ENCODE measurements around the gene ITGA2B. TPM values are rescaled to one million over a fixed set of nuclear protein-coding genes. Genes with fewer than 3 reads are reported as not detected.

Gene ITGA2B
- total and polyA plus RNA-seq, 2 of the 4 experiments (the other 2 are of a cell fraction) = under 0.01 to 0.26 TPM

DNA sequence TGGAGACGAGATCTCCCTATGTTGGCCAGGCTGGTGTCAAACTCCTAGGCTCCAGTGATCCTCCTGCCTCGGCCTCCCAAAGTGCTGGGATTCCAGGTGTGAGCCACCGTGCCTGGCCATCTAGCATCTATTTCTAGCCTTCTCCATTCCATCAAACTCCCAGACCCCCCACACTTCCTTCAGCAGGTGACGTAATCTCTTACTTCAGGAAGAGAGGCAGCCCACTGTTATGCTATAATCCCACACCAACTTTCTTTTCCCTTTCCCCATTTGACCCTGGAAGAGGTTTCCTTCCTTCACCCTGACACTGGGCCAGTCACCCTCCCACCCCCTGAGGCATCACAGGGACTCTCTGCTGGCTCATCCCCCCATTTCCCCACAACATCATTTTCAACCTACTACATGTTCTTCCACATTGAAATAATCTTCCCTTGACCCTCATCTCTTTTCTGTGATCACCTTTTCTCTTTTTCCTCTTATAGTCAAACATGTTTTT, 7.6 kb downstream of the ITGA2B start:
- intact Hi-C loops (cut with micrococcal nuclease) (no loop called here), in situ Hi-C loops (cut with MboI; ENCODE audit: low sequenced_read_pairs) (no loop called here), dilution Hi-C loops (cut with HindIII; ENCODE audit: low sequenced_read_pairs, unreplicated experiment) (no loop called here)
- Histone ChIP-seq H3K4me1 (ENCODE audit: control insufficient read depth, insufficient read depth, low read length) (peaks cover 2% of the 10 kb centered on the region; the same call in 1 of the 2 replicates), H3K4ac (ENCODE audit: low read depth, low read length) (no peak overlapping the region), H3K4me3 (ENCODE audit: insufficient read depth, low read depth, low read length) (no peak overlapping the region), H3K27ac (ENCODE audit: insufficient read depth, low read length) (no peak overlapping the region), H3K9me1 (ENCODE audit: insufficient read depth, low read length) (no peaks in the 10 kb centered on the region), H2BK15ac (ENCODE audit: low read depth, low read length) (no peak overlapping the region), H3K23ac (ENCODE audit: low read depth, low read length) (no peak overlapping the region), H4K5ac (ENCODE audit: low read depth, low read length) (no peak overlapping the region), H3K18ac (ENCODE audit: low read depth, low read length) (no peak overlapping the region), H4K20me1 (ENCODE audit: insufficient read depth, low read length) (0 out of 2 replicates have a peak, but pooled peaks cover 3% of the 10 kb centered on the region), H2AK9ac (replicated peaks; ENCODE audit: low read depth, low read length, poor library complexity) (no peak overlapping the region), H2BK120ac (ENCODE audit: low read depth, low read length) (no peak overlapping the region), H2BK20ac (ENCODE audit: low read depth, low read length) (no peak overlapping the region), H3K4me2 (ENCODE audit: low read depth, low read length) (no peak overlapping the region), H4K8ac (ENCODE audit: low read depth in 2 of 2, low read length in 2 of 2) (no peak overlapping the region), H3K79me1 (ENCODE audit: low read depth in 1 of 2, low read length in 2 of 2) (no peaks in the 10 kb centered on the region), H3K14ac (replicated peaks; ENCODE audit: low read depth, low read length) (no peak overlapping the region), H3K36me3 (ENCODE audit: control insufficient read depth, insufficient read depth, low read length) (no peaks in the 10 kb centered on the region), H4K91ac (ENCODE audit: insufficient read depth, low read depth, low read length) (no peak overlapping the region), H2AFZ (replicated peaks; ENCODE audit: low read length, poor library complexity) (no peak overlapping the region), H2BK5ac (ENCODE audit: low read depth, low read length, poor library complexity, severe bottlenecking) (no peak overlapping the region), H3K9ac (ENCODE audit: low read depth, low read length) (no peak overlapping the region), H2AK5ac (ENCODE audit: low read depth, low read length) (no peak overlapping the region), H3K9me3 (ENCODE audit: control insufficient read depth, insufficient read depth, low read length) (no peaks in the 10 kb centered on the region; the same call in 1 of the 2 replicates), H3K56ac (ENCODE audit: extremely low read depth, insufficient read depth, low read length) (no peak overlapping the region), H3K27me3 (ENCODE audit: control insufficient read depth, insufficient read depth, low read length) (peaks cover 36% of the 10 kb centered on the region)
- ChIA-PET CTCF (no interaction called here), POLR2A (ENCODE audit: unreplicated experiment) (no interaction called here)
- no peak for DNase-seq
- no peak for ATAC-seq (ENCODE audit: low read depth)
- no peak for TF ChIP-seq MXI1 (IDR thresholded peaks at IDR 0.05; ENCODE audit: borderline replicate concordance, low read depth, low read length)
- no peak for TF ChIP-seq CEBPB (IDR thresholded peaks at IDR 0.05; ENCODE audit: low read depth, low read length)
- TF ChIP-seq BHLHE40 (IDR thresholded peaks at IDR 0.05; ENCODE audit: low read depth, low read length) = no peak
- no peak for TF ChIP-seq CTCF (conservative IDR thresholded peaks at IDR 0.05; ENCODE audit: low read depth, low read length)
- TF ChIP-seq MAFK (IDR thresholded peaks at IDR 0.05; ENCODE audit: low read depth, low read length) = no peak
- TF ChIP-seq RFX5 (IDR thresholded peaks at IDR 0.05; ENCODE audit: low read depth, low read length) = no peak
- TF ChIP-seq USF2 (IDR thresholded peaks at IDR 0.05; ENCODE audit: low read depth, low read length) = no peak
- no peak for TF ChIP-seq ELK1 (IDR thresholded peaks at IDR 0.05; ENCODE audit: borderline replicate concordance, low read depth, low read length)
- no peak for TF ChIP-seq FOS (IDR thresholded peaks at IDR 0.05; ENCODE audit: low read depth, low read length)
- no peak for TF ChIP-seq RCOR1 (IDR thresholded peaks at IDR 0.05; ENCODE audit: insufficient replicate concordance, low read length)
- TF ChIP-seq CHD1 (IDR thresholded peaks at IDR 0.05; ENCODE audit: low read depth, low read length) = no peak
- no TSS peak for BruUV-seq (replicated peaks)
- 87% methylated on average over 3 of the region's 4 CpGs; no CpG with 5 or more reads in 1 of the 2 experiments for WGBS, 2 experiments (ENCODE audit: extremely low coverage in 2 of 2, insufficient read length in 1 of 2)
